T-helper 9 cell (primary cell): ENCODE results near the gene RAB11FIP5.
"Not testable (repeated sequence)": the region's sequence is repeated elsewhere in the genome, so short reads cannot be mapped to it uniquely, and the experiment has no call there.

Experiments used
- DNase-seq: peaks from one replicate; pipeline ENCODE4 v3.0.0-alpha.2; 2020

RAB11FIP5 gene

DNA sequence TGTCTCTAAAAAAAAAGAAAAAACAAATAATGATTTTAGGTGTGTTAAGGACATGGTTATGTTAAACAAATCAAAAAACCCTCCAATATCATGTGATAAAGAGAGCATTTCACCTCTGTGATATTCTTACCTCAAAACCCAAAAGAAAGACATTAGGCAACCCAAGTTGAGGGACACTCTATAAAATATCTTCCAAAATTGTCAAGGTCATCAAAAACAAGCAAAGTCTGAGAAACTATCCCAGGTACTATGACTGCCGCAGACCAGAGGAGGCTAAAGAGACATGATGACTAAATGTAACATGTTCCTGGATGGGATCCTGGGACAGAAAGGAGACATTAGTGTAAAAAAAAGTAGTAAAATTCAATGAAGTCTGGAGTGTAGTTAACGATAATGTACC, 45.7 kb downstream of the RAB11FIP5 start:
- no peak for DNase-seq

DNA sequence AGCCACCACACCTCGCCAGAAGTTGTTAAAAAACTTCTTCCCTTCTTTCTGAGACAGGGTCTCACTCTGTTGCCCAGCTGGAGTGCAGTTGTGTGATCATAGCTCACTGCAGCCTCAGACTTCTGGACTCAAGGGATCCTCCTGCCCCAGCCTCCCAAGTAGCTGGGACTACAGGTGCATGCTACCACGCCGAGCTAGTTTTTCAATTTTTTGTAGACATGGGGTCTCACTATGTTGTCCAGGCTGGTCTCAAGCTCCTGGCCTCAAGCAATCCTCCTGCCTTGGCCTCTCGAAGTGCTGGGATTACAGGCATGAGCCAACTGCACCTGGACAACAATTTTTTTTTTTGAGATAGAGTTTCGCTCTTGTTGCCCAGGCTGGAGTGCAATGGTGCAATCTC, 47.7 kb downstream of the RAB11FIP5 start:
- DNase-seq, result not testable (repeated sequence)

DNA sequence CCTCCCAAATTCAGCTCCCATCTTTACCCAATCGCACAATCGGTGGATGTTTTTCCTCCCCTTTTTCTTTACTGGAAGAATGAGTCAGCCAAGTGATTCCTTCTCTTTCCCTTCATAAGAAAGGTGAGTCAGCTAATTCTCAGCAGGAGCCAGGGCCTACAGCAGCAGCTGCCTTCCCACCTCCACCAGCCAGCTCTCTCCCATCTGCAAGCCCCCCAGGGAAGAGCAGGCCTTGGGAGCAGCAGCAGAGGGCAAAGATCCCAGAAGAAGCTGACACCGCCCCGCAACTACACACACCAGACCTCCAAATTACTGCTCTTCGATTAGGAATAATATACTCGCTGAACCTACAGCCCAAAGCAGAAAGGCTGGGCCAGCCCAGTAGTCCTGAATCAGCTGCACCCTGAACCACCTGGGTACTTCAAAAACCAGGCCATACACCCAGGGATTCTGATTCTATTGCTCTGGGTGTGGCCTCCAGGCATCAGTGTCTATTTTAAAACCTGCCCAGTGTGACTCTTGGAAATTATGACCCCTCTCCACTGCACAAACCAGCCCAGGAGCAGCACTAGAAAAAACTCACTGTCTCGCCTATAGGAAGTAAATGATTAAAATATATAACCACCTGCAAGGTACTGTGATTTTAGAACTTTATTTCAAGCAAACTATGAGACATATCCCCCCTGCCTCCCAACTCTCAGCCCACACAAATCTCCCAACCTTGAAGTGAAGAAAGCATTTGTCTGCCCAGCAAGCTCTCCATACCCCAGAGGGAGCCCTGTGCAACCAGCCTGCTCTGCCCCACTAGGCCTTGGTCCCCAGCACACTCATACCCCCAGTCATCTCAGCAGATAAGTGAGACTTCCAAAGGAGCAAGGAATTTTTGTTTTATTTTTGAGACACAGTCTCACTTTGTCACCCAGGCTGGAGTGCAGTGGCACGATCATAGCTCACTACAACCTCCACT, 48.6 kb downstream of the RAB11FIP5 start:
- no peak for DNase-seq

DNA sequence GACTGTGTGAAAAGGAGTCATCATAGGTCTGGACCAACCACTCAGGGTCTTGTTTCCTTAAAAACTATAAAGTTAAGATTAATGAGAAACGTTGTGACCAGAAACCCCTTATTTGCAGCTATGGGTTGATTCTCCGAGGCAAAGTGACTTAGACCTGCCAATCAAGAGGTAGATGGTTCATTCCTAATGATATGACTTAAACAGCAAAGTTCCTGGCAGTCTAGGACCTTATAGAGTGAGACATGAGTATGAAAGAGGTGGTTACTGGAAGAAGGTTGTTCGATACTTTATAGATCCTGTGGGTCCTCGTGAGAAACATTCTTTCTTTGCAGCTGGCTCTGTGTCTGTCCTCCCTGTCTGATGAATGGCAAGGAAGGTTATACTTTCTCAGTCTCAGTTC, 49.3 kb downstream of the RAB11FIP5 start:
- DNase-seq, result no peak

DNA sequence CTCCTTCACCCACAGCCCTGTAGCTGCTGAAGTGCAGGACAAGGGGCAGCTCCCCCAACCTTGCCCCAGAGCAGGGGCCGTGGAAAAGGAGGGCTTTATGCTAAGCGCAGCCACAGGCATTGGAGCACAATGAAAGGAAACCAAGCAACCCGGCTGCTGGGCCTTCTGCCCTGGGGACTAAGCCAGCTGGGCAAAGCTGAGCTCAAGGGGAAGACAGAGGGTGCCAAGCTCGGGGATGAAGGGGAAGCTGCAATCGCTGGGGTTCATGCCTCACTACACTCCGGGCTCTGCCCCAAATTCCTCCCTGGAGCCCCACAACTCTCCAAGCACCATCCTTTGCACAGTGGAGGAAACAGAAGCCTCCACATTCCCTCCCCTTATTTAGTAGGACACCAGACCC, 53.6 kb downstream of the RAB11FIP5 start:
- no peak for DNase-seq

DNA sequence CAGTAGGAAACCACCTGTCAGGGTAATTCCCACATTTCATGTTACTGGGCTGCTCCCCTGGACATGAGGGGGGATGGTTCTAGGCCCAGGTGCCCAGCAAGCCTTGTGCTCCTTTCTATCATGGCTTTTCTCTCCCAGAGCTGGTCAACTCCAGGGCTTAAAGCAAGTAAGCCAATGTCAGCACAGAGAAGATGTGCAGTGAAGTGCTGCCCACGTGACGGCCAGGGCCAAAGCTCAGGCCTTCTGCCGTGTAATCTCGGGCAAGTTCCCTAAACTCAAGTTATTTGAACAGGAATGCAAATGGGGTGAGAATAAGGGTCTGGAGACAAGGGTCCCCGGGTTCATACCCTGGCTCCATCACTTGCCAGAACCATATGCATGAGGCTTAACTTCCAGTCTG, 57.8 kb downstream of the RAB11FIP5 start:
- no peak for DNase-seq

DNA sequence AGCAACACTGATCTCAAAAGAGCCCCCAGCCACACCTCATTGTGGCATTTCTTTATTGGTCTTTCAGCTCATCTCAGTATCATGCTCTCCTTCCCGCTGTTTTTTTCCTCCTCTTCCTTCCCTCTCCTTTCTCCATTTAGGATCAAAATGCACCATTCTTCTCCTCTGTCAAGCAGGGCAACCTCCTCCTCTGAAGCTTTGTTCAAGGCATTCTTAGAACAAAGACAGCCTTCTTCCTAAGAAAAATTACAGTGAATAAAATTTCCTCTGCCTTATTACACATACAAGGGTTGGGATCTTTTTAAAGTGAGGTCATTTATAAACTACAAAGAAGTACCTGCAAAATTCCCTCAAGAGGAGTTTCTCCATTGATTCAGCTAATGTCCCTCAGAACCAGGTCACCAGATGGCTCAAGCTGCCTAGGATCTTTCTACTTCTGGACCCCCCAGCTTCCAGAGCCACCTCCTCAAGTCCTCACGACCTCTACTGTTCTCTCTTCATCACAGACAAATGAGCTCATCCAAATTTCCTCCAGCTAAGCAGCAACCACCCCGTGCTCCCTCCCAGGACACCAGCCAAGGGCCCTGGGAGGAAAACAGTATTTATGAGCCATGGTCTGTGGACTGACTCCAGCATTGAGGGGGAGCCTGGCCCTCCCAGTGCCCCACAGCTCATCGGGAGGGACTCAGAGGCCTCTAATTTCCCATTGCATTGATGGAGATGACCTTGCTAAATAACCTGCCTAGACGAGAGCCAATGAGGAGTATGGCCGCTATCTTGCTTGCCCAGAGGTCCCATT, 59.2 kb downstream of the RAB11FIP5 start:
- no peak for DNase-seq

DNA sequence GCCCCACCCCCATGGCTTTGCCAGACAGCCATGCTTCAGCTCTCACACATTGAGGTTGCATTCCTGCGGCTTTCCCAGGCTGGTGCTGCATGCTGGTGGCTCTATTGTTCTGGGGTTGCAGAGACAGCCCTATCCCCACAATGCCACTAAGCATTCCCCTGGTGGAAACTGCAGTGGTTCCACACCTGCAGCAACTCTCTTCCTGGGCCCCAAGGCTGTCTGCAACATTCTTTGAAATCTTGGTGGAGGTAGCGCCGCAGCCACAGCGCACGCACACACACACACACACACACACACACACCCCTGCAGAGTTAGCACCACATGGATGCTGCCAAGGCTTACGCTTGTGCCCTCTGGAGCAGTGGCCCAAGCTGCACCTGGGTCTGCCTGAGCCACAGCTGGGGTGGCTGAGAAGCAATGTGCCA, 62.6 kb downstream of the RAB11FIP5 start:
- no peak for DNase-seq

DNA sequence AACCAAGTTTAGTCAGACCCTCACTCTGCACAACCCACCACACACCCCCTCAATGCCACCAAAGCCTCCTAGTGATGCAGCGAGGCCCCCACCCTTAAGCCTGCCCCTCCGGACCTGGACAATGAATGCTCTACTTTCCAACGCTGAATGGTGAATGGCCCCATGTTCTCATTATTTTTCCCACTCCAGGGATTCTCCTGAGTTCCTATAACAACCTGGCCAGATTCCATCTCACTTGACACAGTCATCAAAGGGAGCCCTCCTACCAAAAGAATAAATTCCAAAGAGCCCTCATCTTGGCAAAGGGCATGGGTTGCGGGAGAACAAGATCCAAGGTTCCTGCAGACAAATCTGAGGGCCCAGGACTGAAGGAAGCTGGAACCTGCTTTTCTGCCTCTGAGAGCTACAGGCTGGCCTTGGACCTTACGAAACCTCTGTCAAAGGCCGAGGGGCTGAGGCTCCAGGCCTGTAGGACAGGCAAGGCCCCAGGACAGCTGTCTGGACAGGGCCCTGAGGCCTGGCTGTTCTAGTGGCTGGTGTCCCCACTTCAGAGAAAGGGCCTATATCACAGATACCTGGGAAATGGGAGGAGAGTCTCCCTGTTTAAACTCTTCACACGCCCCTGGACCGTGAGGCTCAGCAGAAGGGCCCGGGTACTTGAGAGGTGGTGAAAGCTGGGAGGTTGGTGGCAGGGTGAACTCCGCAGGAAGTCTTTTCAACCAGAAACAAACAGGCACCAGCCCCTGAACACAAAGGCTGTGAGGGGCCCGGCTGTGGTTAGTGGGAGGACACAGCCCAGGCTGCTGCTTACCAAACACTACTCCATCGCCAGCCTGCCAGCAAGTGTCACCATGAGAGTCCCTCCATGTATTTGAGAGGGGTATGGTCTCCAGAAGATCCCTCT, 68.6 kb downstream of the RAB11FIP5 start:
- DNase-seq, result no peak

DNA sequence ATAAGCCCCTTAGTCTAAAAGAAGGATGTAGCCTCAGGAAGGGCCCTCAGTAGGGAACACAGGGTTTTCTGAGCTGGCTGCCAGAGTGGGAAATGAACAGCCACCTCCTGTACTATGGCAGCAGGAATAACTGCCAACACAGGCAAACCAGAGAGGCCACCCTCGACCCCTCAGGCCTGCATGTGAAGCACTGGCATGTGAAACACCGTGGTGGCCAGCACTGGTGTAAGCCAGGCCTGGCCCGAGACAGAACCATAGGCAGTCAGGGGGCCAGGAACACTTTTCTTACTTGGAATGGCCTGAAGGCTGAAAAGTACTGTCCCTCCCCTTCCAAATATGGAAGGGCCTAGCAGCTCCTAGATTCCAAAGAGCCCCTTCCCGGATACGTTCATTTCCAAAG, 69.5 kb downstream of the RAB11FIP5 start:
- DNase-seq, result no peak

DNA sequence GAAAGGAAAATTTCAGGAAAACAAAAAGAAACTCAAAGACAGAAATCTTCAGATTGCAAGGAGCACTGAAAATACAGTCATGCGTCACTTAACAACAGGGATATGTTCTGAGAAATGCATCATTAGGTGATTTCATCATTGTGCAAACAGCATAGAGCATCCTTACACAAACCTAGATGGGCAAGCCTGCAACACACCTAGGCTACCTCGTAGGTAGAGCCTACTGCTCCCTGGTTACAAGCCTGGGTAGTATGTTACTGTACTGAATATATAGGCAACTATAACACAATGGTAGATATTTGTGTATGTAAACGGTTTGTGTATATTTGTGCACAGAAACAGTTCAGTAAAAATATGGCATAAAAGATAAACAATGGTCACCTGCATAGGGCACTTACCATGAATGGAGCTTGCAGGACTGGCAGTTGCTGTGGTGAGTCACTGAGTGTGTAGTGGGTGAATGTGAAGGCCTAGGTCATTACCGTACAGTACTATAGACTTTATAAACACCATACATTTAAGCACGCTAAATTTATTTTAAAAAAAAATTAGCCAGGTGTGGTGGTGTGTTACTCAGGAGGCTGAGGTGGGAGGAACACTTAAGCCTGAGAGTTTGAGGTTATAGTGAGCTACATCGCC, 74.7 kb downstream of the RAB11FIP5 start:
- no peak for DNase-seq

DNA sequence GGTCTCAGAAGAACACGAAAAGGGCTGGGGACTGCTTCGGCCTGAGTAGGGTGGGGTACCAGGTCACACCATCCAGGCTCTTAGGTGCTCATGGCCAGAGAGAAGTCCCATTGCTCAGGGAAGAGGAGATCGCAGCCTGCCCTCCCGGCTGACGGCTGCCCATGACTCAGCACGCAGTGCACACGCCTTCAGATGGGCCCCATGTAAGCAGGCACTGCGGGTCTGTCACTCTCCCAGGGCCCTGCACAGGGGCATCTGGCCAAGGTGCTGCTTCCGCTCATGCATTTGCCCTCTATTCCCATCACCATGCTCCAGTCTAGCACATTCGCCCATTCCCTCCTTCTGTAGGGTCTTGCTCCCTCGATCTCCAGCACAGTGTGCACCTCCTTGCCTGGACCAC, 76.0 kb downstream of the RAB11FIP5 start:
- no peak for DNase-seq

DNA sequence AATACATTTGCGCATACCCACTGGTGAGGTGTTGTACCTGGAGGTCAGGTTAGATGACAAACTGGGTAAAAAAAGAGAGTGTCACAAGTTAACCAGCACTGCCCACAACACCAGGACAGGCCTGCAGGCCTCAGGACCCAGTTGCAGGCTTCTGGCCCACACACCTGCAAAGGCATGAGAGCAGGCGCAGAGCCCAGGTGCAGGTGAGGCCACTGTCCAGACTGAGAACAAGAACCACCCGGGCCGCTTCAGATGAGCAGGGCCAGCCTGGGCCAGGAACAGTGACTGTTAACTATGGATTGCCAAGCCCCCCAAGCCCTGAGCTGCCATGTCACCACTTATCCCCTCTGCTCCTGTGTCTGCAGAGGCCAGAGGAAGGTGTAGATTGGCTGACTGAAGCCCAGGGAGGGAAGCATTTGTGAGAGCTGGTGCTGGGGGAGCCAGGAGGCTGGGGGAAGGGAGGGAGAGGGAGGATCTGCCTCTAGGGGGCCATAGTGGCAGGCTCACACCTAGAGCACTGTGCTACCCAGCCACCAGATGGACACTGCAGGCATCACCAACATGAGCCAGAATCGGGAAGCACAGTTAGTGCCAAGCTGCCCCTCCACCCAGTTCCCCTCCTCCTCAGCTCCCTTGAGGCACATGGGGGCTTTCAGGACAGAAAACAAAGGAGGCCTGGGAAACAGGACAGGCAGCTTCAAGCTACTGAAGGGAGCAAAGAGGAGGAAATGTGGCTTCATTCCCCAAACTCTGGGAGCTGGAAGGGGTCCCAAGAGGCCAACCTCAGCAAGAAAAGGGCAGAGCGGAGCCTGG, 76.6 kb downstream of the RAB11FIP5 start:
- DNase-seq, result no peak

DNA sequence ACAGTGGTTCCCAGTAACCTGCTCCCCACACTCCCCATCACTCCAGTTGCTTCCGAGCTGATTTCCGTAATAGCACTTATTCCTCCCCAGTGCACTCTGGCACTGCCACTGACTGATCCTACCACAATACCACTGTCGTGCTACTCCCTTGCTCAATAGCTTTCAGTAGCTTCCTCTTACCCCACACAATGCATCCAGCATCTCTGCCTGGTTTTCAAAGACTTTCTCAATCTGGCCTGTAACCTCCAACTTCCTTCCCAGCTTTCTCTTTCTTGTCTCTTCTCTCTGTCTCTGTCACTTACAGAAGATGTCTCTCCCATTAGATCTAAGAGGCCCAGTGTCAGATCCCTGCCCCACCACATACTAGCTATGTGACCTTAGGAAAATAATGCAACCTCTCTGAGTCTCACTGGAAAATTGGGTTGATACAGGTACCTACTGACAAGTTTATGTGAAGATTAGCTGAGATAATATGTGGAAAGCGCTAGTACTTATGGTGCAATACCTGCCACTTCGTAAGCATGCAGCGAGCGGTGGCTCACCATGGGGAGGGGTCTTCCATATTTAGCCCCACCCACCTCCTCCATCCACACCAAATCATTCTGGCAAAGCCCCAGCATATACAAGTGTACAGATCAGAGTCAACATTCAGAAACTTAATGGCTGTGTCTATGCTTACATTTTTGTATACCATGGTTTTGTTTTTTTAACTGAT, 77.9 kb downstream of the RAB11FIP5 start:
- no peak for DNase-seq

DNA sequence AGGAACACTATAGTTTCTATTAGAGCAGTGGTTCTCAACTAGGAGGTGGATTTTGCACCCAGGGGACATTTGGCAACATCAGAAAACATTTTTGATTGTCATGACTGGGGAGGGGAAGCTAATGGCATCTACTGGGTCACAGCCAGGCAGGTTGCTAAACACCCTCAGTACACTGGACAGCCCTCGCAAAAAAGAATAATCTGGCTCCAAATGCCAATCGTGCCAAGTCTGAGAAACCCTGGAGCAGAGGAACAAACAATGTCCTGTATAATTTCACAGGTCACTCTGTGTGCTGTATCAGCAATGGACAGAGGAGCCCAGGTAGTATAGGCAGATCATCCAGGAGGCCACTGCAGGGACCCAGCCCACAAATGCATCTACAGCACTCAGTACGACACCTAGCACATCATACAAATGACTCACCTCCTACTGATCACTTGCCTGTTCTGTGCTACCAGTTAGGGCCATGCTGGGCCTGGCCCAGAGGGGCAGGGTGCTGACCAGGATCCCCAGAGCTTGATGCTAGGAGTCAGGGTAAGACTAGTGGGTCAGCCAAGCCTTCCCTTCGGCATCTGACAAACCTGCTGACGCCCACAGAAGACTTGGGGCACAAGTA, 78.9 kb downstream of the RAB11FIP5 start:
- DNase-seq, result no peak

DNA sequence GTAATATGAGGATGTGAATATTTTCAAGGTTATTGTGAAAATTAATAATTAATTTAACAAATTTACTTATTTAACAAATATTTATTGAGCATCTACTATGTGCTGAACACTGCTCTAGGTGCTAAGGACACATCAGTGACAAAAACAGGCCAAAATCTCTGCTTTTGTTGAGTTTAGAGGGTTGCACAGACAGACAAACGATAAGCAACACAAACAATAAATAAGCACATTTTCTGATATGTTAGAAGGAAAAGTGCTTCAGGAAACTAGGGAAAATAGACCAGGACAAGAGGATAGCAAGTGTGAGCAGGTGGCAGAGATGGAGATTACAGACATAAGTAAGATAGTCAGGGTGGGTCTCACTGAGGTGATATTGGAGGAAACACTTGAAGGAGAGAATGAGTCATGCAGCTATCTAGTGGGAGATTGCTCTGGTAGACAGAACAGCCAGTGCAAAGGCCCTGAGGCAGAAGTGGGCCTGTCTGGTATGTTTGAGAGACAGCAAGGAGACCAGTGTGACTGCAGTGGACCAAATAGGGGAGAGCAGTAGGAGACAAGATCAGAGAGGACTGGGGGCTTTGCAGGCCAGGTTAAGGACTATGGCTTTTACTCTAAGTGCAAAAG, 79.5 kb downstream of the RAB11FIP5 start:
- DNase-seq, result no peak

DNA sequence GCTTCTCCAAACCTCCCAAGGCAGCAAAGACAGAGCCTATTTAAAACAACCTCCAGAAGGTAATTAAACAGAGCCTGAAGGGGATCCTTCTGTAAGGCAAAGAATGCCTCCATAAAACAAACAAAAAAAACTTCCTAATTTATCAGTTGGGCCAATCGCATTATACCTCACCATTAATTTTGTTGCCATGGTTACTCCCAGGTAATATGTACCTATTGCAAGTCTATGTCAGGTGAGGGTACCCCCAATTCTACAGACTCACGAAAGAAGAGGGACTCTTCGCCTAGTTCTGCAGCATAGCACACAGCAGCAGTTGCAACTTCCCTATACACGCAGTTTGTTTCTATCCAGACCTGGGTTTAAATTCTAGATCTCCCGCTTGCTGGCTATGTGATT, 80.0 kb downstream of the RAB11FIP5 start:
- no peak for DNase-seq

DNA sequence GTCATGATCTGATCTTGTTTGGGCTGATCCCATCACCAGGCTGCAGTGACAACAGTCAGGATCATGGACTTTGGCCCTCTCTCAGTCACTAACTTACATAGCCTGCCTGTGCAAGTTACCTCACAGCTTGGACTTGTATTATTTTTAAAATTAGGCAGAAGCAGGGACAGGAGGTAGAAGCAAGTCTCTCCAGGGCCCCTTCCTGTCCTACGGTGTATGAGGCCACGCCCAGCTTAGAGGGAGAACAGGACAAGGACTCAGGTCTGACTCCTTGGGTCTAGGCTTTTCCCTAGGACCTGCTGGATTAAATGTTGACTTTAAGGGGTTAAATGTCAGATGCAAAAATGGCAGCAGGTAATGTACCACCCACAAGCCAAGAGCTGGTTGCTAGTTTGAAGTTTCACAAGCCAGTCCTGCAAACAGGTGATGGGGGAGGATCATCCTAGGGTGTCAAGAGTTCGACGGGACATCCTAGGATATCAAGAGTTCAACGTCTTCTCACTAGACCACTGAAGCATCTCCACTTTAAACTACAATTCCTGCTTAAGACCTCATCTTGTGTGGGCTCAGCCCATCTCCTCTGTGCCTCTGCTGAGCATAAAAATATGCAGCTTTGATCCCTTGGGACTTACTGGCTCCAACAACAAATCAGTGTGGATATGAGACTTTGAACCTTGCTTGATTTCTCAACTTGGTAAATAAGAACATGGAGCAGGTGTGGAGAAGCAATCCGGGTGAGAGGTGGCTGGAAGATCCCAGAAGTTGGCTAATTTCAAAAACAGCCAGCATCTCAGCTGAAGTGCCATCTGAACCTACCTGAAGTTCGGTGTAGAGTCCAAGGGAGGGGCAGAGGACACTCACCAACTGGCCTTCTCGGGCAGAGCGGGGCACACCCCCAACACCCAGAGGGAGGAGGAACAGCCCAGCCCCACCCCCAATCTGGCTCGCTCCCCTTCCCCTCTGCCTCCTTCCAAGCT, 80.7 kb downstream of the RAB11FIP5 start:
- no peak for DNase-seq
